GM19438 (cell line): Measurements from ENCODE around the gene PLOD2.

Experiments used
- ATAC-seq: cut with Tn5 transposase; IDR thresholded peaks from one replicate; pipeline ENCODE4 v1.9.1; 2021; ENCODE audit warnings: low read depth; ENCODE audit not compliant: unreplicated experiment

The PLOD2 gene

DNA sequence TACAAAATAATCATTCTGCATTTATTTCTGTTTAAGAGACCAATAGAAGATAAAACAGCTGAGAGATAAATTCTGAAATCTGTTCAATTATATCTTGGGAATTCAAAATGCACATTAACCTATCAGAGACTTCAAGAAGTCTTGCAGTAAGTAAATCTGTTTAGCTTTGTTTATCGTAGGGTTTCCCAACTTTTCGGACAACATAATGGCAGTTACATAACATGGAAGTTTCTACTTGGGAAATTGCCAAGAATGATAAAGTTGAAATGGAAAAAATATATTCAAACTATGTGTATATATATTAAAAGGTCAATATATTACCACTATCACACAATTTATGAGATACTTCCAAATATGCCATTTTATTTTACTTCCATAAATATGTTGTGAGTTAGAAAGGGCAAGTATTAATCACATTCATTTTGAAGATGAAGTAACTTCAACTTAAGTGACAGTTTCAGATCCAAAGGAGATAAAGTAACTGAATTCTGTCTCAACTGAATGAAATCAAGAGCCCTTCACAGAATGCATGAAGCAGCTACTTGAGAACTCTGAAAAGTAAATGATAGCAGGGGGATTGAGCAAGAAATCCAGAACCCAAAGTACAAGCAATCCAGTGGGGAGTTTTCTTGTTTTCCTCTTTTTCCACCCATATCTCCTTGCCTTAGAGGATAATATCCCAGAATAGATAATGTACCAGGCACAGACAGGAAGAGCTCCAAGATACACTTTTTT is 108.8 kb downstream of the PLOD2 start:
- ATAC-seq = no peak

DNA sequence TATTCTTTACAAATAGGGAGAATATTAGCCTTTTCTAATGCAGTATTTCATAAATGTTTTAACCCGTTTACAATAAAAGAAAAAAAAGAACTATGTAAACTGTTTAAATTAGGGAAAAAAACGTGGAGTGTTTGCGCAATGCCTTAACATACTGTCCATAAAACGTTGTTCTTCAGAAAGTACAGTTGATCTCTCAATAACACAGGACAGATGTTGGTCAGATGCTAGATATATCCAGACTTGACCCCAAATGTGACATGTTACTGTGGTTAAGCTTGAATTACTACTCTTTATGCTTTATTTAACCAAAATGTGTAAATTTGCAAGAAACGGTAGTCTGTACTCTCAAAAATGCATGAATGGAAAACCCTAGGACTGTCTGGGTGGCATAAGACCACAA is 110.3 kb downstream of the PLOD2 start:
- no peak for ATAC-seq

DNA sequence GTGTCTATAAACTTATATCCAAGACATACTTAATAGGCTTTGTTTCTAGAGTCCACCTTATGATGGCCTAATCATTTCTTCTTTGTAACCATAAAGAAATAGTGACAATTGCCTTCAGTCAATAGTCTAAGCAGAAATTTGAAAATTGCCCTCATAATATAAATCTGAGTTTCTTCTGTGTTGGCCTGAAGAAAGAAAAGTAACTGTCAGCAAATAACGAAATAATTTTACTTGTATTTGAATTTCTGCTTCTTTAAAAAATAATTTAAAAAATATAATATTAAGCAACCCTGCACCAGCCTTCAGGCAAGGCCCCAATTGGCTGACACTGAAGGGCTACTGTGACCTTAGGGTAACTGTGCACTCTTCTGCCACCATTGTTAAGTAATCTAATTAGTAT is 113.5 kb downstream of the PLOD2 start:
- no peak for ATAC-seq

DNA sequence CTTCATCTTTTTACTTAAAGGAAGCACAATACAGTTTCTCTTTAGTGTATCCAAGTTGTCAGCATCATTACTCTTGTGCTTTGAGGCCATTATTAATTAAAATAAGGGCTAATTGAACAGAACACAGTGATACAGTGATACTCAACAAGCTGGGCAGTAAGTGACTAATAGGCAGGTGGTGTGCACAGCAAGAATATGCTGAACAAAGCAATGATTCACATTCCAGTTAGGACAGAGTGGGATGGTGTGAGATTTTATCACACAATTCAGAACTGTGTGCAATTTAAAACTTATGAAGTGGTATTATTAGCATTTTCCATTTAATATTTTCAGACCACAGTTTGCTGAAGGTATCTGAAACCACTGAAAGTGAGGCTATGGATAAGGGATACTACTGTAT is 116.9 kb downstream of the PLOD2 start:
- ATAC-seq = no peak

DNA sequence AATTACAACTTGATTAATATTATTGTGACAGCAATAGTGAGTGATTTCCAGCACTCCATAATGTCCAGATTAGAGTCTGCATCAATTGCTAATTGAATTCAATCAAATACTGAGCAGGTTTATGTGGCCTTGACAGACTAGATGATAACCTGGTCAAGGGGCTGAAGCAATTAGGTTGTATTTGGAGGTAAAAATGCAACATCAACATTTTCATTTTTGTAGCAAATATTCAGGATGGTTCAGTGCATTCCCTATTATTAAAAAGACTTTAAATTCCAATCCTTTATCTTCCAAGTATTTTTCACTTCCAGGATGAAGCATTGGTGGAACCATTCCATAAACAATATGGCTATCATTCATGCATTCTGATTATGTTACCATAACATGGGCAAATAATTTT is 120.4 kb downstream of the PLOD2 start:
- ATAC-seq = no peak

DNA sequence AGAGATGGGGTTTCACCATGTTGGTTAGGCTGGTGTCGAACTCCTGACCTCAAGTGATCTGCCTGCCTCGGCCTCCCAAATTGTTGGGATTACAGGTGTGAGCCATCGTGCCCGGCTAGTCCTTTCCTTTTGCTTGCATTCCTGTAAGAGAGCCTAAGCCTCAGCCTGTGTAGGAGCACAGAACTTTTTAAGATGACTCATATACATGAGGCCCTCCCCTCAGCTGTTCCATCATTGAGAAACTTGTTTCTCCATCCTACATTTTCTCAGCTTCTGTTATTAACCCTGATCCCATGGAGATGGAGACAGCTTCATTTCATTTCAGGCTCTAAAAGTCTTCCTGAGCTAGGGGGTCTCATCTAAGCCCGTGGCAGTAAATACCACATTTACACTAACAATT is 123.3 kb downstream of the PLOD2 start:
- ATAC-seq = no peak

DNA sequence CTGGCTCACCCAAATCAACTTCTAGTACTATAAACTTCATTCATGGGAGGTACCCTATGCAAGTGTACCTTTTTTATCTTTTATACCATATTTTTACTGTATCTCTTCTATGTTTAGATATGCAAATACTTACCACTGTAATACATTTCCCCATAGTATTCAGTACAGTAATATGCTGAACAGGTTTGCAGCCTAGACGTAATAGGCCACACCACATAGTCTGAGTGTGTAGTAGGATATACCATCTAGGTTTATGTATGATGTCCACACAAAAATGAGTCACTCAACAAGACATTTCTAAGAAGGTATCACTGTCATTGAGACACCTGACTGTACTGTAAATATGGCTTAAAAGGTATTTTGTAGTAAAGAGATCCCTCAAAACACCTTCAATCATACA is 124.7 kb downstream of the PLOD2 start:
- ATAC-seq = no peak

DNA sequence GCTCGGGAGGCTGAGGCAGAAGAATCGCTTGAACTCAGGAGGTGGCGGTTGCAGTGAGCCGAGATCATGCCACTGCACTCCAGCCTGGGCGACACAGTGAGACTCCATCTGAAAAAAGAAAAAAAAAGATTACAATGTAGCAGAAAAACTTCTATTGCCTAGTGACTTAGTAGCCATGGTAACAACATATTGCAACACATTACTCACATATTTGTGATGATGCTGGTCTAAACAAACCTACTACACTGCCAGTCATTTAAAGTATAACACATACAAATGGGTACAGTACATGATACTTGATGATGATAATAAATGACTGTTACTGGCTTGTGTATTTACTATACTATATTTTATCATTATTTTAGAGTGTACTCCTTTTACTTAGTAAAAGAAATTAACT is 125.6 kb downstream of the PLOD2 start:
- no peak for ATAC-seq

DNA sequence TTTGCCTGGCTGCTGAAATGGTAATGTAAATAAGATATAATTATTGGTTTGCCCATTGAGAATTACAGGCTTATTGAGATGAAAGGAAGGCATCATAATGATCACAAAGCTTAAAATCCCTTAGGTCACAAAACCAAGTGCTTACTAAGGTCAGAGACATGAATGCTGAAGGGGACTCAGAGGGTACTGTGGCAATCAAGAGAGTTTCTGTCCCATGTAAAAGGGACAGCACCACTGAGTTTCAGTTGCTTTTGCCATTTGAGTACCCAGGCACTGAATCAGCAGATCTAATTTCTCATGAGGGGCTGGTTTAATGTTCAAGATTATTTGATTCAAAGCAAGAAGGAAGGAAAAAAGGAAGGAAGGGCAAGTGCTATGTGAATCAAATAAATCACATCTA is 127.0 kb downstream of the PLOD2 start:
- no peak for ATAC-seq

DNA sequence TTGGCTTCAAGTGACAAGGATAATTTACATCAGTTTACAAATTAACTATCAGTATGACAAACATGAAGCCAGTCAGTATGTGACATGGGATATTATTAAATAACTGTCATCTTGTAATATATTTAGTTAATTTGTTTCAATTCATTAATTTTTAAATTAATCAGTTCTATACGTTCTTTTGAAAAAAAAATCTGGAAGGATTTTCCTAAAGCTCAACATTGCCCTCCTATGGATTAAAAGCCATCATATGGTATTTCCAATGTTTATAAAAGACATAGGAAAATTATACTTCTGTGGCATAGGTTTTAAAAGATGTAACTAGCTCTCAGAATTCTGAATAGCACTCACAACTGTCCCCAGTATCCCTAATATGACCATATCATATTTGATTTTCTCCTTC is 134.4 kb downstream of the PLOD2 start:
- ATAC-seq = no peak

DNA sequence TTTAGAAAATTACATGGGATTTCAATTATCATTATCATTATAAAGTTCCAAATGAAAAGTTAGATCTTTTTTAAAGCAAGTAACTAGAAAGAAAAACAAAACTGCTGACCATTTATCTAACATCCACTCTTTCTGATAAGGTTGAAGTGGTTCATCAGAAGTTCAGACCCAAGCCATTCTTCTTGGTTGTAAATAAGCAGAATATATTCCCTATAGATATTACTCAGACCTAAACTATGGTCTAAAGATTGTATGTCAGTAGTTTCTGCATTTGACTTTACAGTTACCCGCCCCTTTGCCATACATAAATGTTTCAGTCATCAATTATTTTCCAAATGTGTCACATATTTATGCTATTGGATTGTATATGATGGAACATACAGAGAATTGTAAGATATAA is 136.7 kb downstream of the PLOD2 start:
- ATAC-seq = no peak

DNA sequence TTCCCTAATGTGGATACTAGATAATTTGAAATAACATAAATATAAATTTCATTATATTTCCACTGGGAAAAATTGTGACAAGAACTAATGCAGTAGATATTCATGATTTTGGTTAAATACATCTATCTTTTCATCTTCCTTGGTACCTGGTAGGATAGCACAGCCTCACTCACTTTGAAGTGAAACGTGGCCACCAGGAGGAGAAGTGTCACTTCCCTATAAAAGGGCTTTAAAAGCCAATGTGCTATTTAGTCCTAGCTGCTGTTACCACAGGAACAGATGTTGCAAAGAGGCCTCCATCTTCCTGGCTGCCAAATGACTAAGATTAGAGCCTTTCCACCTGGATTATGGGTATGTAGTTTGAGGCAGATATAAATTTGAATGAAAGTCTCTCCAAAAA is 140.0 kb downstream of the PLOD2 start:
- no peak for ATAC-seq

DNA sequence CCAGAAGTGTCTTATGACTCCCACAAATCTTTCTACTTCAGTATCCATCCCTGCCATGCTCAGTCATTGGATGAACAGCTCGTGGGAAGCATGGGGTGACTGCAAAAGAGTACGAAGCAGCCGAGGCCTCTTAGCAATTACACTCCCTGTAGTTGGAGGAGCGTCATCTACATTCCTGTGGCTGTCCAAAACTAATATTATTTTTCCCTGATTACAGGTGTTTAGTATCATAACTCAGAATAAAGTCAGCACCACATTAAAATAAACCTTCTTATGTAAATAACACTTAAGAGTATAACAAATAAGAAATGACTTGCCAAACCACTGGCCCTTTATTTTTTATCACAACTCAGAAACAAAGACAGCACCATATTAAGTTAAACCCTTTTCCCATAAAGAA is 141.5 kb downstream of the PLOD2 start:
- ATAC-seq = no peak
